ENCODE measurements around the gene ZDHHC7. TPM values are rescaled to one million over a fixed set of nuclear protein-coding genes. Genes with fewer than 3 reads are reported as not detected.

ZDHHC7 gene
- total RNA-seq, 1 donor from 2014 or later = 46.5 TPM

DNA sequence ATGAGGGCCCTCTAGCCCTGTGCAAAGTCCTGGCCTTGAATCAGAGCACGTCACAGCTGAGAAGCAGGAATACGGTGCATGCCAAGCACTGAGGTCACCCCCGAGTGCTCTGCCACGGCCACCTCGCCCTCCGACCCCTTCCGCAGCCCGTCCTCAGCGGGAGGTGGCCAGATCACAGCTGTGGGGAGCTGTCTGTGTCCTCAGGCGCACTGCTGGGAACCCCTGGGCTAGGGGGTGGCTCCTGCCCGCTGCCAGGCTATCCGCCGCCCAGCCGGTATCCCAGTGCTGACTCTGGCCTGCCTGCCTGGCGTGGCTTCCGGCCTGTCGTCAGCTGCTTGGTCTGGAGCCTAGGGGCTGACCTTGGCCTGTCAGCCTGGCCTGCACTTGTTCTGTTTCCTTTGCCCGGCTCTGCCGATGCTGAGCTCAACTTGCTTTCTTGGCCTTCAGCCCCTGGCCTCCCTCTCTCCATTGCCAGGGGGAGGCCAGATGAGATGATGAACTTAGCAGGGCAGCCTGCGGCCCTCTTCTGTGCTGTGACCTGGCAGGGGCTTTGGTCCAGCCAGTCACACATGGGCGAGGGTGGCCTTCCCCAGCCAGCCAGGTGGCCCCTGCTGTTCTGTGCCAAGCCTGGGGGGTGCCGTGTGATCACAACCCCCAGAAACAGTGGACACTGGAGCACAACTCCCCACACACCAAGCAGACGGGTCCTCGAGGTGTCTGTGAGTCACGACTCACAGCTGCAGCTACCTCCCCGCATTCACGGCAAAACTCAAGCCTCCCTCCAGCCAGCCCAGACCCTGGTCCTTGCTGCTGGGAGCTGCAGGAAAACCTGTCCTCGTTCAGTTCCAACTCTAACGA is 77.3 kb downstream of the ZDHHC7 start:
- Mint-ChIP-seq H3K36me3 (ENCODE audit: low read depth, unreplicated experiment) (peaks cover 3% of the 10 kb centered on the region), H3K27ac (ENCODE audit: unreplicated experiment) (peak overlapping the region; percentile 74), H3K4me3 (ENCODE audit: unreplicated experiment) (no peak overlapping the region), H3K4me1 (ENCODE audit: unreplicated experiment) (no peaks in the 10 kb centered on the region), H3K9me3 (ENCODE audit: unreplicated experiment) (no peaks in the 10 kb centered on the region), H3K27me3 (ENCODE audit: unreplicated experiment) (peaks cover 4% of the 10 kb centered on the region)
- no peak for DNase-seq (ENCODE audit: low spot score)
- TF ChIP-seq, protein P1, sequence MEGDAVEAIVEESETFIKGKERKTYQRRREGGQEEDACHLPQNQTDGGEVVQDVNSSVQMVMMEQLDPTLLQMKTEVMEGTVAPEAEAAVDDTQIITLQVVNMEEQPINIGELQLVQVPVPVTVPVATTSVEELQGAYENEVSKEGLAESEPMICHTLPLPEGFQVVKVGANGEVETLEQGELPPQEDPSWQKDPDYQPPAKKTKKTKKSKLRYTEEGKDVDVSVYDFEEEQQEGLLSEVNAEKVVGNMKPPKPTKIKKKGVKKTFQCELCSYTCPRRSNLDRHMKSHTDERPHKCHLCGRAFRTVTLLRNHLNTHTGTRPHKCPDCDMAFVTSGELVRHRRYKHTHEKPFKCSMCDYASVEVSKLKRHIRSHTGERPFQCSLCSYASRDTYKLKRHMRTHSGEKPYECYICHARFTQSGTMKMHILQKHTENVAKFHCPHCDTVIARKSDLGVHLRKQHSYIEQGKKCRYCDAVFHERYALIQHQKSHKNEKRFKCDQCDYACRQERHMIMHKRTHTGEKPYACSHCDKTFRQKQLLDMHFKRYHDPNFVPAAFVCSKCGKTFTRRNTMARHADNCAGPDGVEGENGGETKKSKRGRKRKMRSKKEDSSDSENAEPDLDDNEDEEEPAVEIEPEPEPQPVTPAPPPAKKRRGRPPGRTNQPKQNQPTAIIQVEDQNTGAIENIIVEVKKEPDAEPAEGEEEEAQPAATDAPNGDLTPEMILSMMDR (IDR thresholded peaks at IDR 0.05; ENCODE audit: unreplicated experiment) = no peak

DNA sequence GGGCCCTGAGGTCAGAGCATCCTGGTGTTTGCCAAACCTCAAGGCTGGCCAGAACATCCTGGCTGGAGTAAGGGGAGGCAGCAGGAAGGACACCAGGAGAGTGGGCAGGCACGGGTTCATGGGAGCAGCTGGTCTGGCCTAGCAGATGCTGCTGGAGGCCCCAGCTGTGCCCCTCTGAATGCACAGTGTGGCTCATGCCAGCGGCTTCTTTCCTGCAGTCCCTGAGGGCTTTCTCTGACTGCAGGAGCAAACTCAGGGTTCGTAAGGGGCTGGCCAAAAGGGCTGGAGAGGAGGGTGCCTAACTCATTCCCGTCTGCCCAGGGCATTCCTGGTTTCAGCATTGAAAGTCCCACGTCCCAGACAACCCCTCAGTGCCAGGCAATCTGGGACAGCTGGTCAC is 78.7 kb downstream of the ZDHHC7 start:
- no peak for DNase-seq (ENCODE audit: low spot score)
- Mint-ChIP-seq H3K9me3 (ENCODE audit: unreplicated experiment) (no peaks in the 10 kb centered on the region), H3K27ac (ENCODE audit: unreplicated experiment) (no peak overlapping the region), H3K4me3 (ENCODE audit: unreplicated experiment) (no peak overlapping the region), H3K27me3 (ENCODE audit: unreplicated experiment) (peaks cover 4% of the 10 kb centered on the region), H3K36me3 (ENCODE audit: low read depth, unreplicated experiment) (peaks cover 3% of the 10 kb centered on the region), H3K4me1 (ENCODE audit: unreplicated experiment) (no peaks in the 10 kb centered on the region)
- TF ChIP-seq, protein P1 (IDR thresholded peaks at IDR 0.05; ENCODE audit: unreplicated experiment) = no peak

DNA sequence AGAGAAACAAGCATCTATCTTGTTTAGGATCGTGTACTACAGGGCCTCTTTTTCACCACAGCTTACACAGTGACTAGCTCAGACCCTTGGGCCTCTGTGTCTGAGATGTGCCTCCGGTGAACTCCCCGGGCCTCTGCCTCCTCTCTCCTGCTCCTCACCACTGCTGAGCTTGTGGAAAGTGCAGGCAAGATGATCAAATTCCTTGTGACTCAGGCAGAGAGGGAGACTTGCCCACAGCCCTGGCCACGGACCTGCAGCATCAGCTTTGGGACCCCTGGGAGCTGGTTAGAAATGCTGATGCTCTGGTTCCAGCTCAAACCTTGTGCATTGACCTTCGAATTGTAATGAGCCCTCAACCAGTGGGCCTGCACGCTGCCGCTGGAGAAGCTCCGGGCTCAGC is 79.8 kb downstream of the ZDHHC7 start:
- peaks cover 4% of the 10 kb centered on the region for H3K27me3 Mint-ChIP-seq (ENCODE audit: unreplicated experiment)
- H3K4me1 Mint-ChIP-seq (ENCODE audit: unreplicated experiment) = no peaks in the 10 kb centered on the region
- TF ChIP-seq, protein P1 (IDR thresholded peaks at IDR 0.05; ENCODE audit: unreplicated experiment) = no peak
- no peaks in the 10 kb centered on the region for H3K9me3 Mint-ChIP-seq (ENCODE audit: unreplicated experiment)
- no peak overlapping the region for H3K27ac Mint-ChIP-seq (ENCODE audit: unreplicated experiment)
- no peak overlapping the region for H3K4me3 Mint-ChIP-seq (ENCODE audit: unreplicated experiment)
- DNase-seq (ENCODE audit: low spot score) = no peak
- H3K36me3 Mint-ChIP-seq (ENCODE audit: low read depth, unreplicated experiment) = peaks cover 3% of the 10 kb centered on the region

DNA sequence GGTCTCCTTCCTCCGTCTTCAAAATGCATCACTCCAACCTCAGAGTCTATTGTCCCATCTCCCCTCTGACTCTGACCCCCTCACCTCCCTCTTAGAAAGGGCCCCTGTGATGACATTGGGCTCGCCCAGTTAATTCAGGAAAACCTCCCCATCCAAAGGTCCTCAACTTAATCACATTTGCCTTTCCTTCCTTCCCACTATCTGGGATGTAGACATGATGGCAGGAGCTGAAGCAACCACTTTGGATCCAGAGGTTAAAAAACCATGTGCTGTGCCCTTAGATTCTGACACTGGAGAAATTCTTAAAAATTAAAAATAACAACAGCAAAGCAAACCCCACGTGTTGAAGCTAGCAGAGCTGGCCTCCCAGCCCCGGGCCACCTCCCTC is 80.2 kb downstream of the ZDHHC7 start:
- Mint-ChIP-seq H3K27me3 (ENCODE audit: unreplicated experiment) (peaks cover 4% of the 10 kb centered on the region), H3K9me3 (ENCODE audit: unreplicated experiment) (no peaks in the 10 kb centered on the region), H3K4me3 (ENCODE audit: unreplicated experiment) (no peak overlapping the region), H3K27ac (ENCODE audit: unreplicated experiment) (no peak overlapping the region), H3K4me1 (ENCODE audit: unreplicated experiment) (no peaks in the 10 kb centered on the region), H3K36me3 (ENCODE audit: low read depth, unreplicated experiment) (peaks cover 3% of the 10 kb centered on the region)
- no peak for DNase-seq (ENCODE audit: low spot score)
- TF ChIP-seq, protein P1 (IDR thresholded peaks at IDR 0.05; ENCODE audit: unreplicated experiment) = no peak

Data from endothelial cell (in vitro differentiated cells).